ENCODE measurements around the gene ENO2. TPM values are rescaled to one million over a fixed set of nuclear protein-coding genes. Genes with fewer than 3 reads are reported as not detected.

ENO2 gene
- total RNA-seq, 2 experiments from 2014 or later: 106 to 171 TPM

GRCh38 chr12:6952121-6952862 is 37.9 kb downstream of the ENO2 start:
- Mint-ChIP-seq H3K36me3 (peaks cover 48% of the 10 kb centered on the region), H3K27me3 (no peaks in the 10 kb centered on the region), H3K9me3 (ENCODE audit: low read depth) (no peaks in the 10 kb centered on the region), H3K4me3 (peak overlapping the region; percentile 93), H3K4me1 (peaks cover 77% of the 10 kb centered on the region), H3K27ac (peak overlapping the region; percentile 96)
- CTCF ChIA-PET: interaction anchor here (0.6 to 17.6 kb wide), 9 partner anchors 8 to 161 kb away, joined by 3 to 709 read pairs (median 5); partner anchors contain the start of genes C12orf57, C1RL, RNU7-1 and SPSB2
- DNase-seq: no peak
- ATAC-seq: peak; percentile 5

- H3K27ac Mint-ChIP-seq: peak overlapping the region; percentile 96
- no peaks in the 10 kb centered on the region for H3K27me3 Mint-ChIP-seq
- peak overlapping the region; percentile 93 for H3K4me3 Mint-ChIP-seq
- H3K4me1 Mint-ChIP-seq: peaks cover 78% of the 10 kb centered on the region
- ATAC-seq: no peak
- CTCF ChIA-PET: interaction anchor here (1.2 to 17.6 kb wide), 7 partner anchors 7 to 160 kb away, joined by 4 to 709 read pairs (median 13); partner anchors contain the start of genes C12orf57, C1RL and RNU7-1
- DNase-seq: no peak
- peaks cover 53% of the 10 kb centered on the region for H3K36me3 Mint-ChIP-seq
- no peaks in the 10 kb centered on the region for H3K9me3 Mint-ChIP-seq (ENCODE audit: low read depth)
Measured at GRCh38 chr12:6952863-6953441, 38.6 kb downstream of the ENO2 start.

GRCh38 chr12:6953442-6954315 is 39.3 kb downstream of the ENO2 start:
- Mint-ChIP-seq H3K4me3 (peak overlapping the region; percentile 93), H3K4me1 (peaks cover 79% of the 10 kb centered on the region), H3K9me3 (ENCODE audit: low read depth) (no peaks in the 10 kb centered on the region), H3K36me3 (peaks cover 61% of the 10 kb centered on the region), H3K27ac (peak overlapping the region; percentile 96), H3K27me3 (no peaks in the 10 kb centered on the region)
- DNase-seq (peak; percentile 91), ATAC-seq (peak; percentile 31)
- CTCF ChIA-PET: interaction anchor here (1.1 to 17.6 kb wide), 9 partner anchors 7 to 159 kb away, joined by 4 to 709 read pairs (median 13); partner anchors contain the start of genes C12orf57, PTPN6 and RNU7-1

DNA sequence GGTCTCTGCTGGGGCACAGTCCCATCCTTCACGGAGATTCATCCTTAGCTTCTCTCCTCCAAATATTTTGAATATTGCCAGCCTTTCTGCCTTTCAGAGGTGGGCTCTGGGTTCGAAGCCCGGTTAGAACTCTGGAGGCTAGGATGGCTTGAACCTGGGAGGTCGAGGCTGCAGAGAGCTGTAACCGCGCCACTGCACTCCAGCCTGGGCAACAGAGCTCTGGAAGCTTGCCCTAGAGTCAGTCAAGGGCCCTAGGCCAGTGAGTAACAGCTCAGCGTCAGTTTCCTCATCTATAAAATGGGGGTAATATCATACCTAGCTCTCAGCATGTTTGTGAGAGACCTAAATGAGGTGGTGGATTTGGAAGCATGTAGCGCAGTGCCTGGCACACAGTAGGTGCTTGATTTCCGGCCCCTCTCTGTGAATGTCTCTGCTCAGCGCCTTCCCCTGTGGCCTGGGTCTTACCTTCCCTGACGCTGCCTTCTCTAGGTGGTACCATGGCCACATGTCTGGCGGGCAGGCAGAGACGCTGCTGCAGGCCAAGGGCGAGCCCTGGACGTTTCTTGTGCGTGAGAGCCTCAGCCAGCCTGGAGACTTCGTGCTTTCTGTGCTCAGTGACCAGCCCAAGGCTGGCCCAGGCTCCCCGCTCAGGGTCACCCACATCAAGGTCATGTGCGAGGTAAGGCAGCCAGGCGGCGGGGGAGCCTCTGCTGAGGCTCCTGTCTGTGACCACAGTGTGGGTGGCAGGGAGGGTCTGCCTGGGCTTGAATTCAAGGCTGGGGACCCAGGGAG is 40.1 kb downstream of the ENO2 start:
- Mint-ChIP-seq H3K9me3 (ENCODE audit: low read depth) (no peaks in the 10 kb centered on the region), H3K36me3 (peaks cover 69% of the 10 kb centered on the region)

GRCh38 chr12:6955108-6956020 is 41.0 kb downstream of the ENO2 start:
- no peaks in the 10 kb centered on the region for H3K9me3 Mint-ChIP-seq (ENCODE audit: low read depth)
- DNase-seq (peak; percentile 41), ATAC-seq (no peak)
- H3K36me3 Mint-ChIP-seq: peaks cover 75% of the 10 kb centered on the region
- peak overlapping the region; percentile 96 for H3K27ac Mint-ChIP-seq
- H3K4me3 Mint-ChIP-seq: peak overlapping the region; percentile 64
- CTCF ChIA-PET: interaction anchor here (1.1 to 13.5 kb wide), 5 partner anchors 8 to 83 kb away, joined by 3 to 709 read pairs (median 4); partner anchors contain the start of genes C12orf57, PTPN6 and RNU7-1
- H3K27me3 Mint-ChIP-seq: no peaks in the 10 kb centered on the region
- H3K4me1 Mint-ChIP-seq: peaks cover 79% of the 10 kb centered on the region

More for the DNA sequence above, 40.1 kb downstream of the ENO2 start:
- Mint-ChIP-seq H3K27me3 (no peaks in the 10 kb centered on the region), H3K4me1 (peaks cover 79% of the 10 kb centered on the region), H3K27ac (peak overlapping the region; percentile 96), H3K4me3 (peak overlapping the region; percentile 93)
- CTCF ChIA-PET: interaction anchor here (1.1 to 13.5 kb wide), 5 partner anchors 9 to 153 kb away, joined by 4 to 709 read pairs (median 4); partner anchors contain the start of genes C12orf57, PTPN6 and RNU7-1
- ATAC-seq: no peak
- no peak for DNase-seq

DNA sequence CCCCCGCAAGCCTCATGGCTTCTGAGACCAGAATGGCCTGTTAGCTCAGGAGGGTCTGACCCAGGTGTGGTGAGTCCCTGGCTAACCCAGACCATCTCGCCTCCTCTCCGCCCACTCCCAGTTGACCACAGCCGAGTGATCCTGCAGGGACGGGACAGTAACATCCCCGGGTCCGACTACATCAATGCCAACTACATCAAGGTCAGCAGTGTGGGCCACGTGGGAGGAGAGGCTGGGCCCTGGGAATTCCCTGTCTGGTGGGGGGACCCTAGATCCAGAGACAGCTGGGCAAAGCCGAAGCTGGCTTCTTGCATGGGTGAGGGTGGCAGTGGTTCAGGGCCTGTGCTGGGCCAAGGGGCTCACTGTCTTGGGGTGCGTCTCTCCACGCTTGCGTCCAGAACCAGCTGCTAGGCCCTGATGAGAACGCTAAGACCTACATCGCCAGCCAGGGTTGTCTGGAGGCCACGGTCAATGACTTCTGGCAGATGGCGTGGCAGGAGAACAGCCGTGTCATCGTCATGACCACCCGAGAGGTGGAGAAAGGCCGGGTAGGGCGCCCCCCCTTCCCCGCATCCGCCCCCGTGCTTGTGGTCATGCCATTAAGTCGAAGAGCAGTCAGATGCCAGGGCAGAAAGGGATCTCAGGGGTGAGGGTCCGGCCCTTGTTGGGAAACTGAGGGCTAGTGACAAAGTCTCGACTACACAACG is 41.8 kb downstream of the ENO2 start:
- ATAC-seq (no peak), DNase-seq (no peak)
- H3K36me3 Mint-ChIP-seq: peaks cover 82% of the 10 kb centered on the region
- peaks cover 81% of the 10 kb centered on the region for H3K4me1 Mint-ChIP-seq
- no peaks in the 10 kb centered on the region for H3K9me3 Mint-ChIP-seq (ENCODE audit: low read depth)
- CTCF ChIA-PET: interaction anchor here (0.7 to 13.5 kb wide), 6 partner anchors 8 to 155 kb away, joined by 3 to 709 read pairs (median 4); partner anchors contain the start of genes C12orf57, PTPN6 and RNU7-1
- peak overlapping the region; percentile 64 for H3K4me3 Mint-ChIP-seq
- H3K27ac Mint-ChIP-seq: peak overlapping the region; percentile 96
- no peaks in the 10 kb centered on the region for H3K27me3 Mint-ChIP-seq

DNA sequence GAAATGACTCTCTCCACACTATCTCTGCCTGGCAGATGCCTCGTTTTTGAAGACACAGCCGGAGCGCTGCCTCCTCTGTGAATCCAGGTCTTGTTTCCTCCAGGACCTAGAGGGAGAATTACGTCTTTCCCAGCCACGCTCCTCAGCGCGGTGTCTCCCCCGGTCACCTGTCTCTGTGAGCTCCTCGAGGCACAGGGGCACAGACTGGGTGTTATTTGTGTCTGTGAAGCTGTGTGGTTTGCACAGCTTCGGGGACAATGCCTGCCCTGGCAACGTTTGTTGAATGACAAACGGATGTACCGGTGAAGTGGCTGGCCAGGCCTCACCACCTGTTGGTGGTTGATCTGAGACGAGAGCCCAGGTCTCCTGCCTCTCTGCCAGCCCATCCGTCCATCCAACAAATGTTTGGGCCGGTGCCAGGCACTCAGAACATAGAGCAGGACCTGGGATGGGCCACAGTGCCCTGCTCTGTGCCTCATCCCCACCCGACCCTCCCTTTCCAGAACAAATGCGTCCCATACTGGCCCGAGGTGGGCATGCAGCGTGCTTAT is 42.8 kb downstream of the ENO2 start:
- ATAC-seq (no peak), DNase-seq (peak; percentile 72)
- no peaks in the 10 kb centered on the region for H3K9me3 Mint-ChIP-seq (ENCODE audit: low read depth)
- peaks cover 78% of the 10 kb centered on the region for H3K36me3 Mint-ChIP-seq
- peak overlapping the region; percentile 96 for H3K27ac Mint-ChIP-seq
- H3K27me3 Mint-ChIP-seq: no peaks in the 10 kb centered on the region
- CTCF ChIA-PET: interaction anchor here (0.7 to 13.5 kb wide), 9 partner anchors 9 to 174 kb away, joined by 3 to 709 read pairs (median 5); partner anchors contain the start of genes C12orf57, C1RL, PTPN6 and RNU7-1
- peaks cover 91% of the 10 kb centered on the region for H3K4me1 Mint-ChIP-seq
- peak overlapping the region; percentile 64 for H3K4me3 Mint-ChIP-seq

- Mint-ChIP-seq H3K4me3 (peak overlapping the region; percentile 79), H3K27ac (peak overlapping the region; percentile 96), H3K4me1 (peaks cover 94% of the 10 kb centered on the region), H3K36me3 (peaks cover 71% of the 10 kb centered on the region), H3K9me3 (ENCODE audit: low read depth) (no peaks in the 10 kb centered on the region), H3K27me3 (no peaks in the 10 kb centered on the region)
- ATAC-seq: no peak
- DNase-seq: no peak
- CTCF ChIA-PET: interaction anchor here (0.9 to 13.5 kb wide), 13 partner anchors 8 to 173 kb away, joined by 3 to 709 read pairs (median 8); partner anchors contain the start of genes ATN1, C12orf57, C1RL and LRRC23
Measured at GRCh38 chr12:6957741-6958608, 43.6 kb downstream of the ENO2 start.

DNA sequence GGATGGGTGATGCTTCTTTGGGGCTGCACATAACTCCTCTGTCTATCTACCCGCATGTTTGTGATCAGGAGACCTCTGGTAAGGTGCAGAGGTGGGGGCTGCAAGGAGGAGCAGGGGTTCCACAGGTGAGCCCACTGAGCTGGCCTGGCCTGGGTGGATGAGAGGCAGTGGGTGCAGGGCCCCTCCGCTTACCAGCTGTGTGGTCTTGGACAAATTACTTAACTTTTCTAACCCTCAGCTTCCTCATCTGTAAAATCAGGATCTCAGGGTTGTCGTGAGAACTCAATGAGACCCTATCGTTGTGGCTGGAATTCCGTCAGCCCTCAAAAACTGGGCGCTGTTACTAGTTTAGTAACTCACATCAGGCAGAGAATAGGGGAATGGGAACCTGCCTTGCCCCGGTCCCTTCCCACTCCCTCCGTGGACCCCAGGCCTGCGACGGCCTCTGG is 44.3 kb downstream of the ENO2 start:
- Mint-ChIP-seq H3K9me3 (ENCODE audit: low read depth) (no peaks in the 10 kb centered on the region), H3K4me1 (peaks cover 89% of the 10 kb centered on the region), H3K27me3 (no peaks in the 10 kb centered on the region), H3K4me3 (peak overlapping the region; percentile 79), H3K36me3 (peaks cover 68% of the 10 kb centered on the region), H3K27ac (peak overlapping the region; percentile 96)
- DNase-seq (peak; percentile 46), ATAC-seq (no peak)
- CTCF ChIA-PET: interaction anchor here (1.0 to 13.5 kb wide), 9 partner anchors 11 to 152 kb away, joined by 4 to 709 read pairs (median 8); partner anchors contain the start of genes ATN1, C12orf57, C1RL and LRRC23

Data from activated CD8-positive, alpha-beta memory T cell treated with anti-CD3 and anti-CD28 coated beads, Interleukin-2, amount 10 ng/mL, durations not matched to agents 7 days and 5 days (primary cell).